CD4-positive, alpha-beta T cell treated with Interferon gamma for 1 hour (primary cell): ENCODE measurements around the gene MRPL17.
A peak's percentile ranks its signal among the peaks of the same experiment; 100 is the strongest.

ENCODE experiments used
- DNase-seq: peaks from one replicate; pipeline ENCODE4 v3.0.0-alpha.2; 2020

Gene MRPL17

GRCh38 chr11:6653656-6654055, 29.5 kb downstream of the MRPL17 start:
- DNase-seq: no peak

GRCh38 chr11:6653097-6653496, 30.0 kb downstream of the MRPL17 start:
- no peak for DNase-seq

GRCh38 chr11:6652182-6652581, 31.0 kb downstream of the MRPL17 start:
- DNase-seq: no peak

GRCh38 chr11:6650980-6651379, 32.2 kb downstream of the MRPL17 start:
- DNase-seq: no peak

- DNase-seq: no peak
Measured at GRCh38 chr11:6650104-6650503, 33.0 kb downstream of the MRPL17 start.

GRCh38 chr11:6648501-6648900, 34.6 kb downstream of the MRPL17 start:
- DNase-seq: no peak

GRCh38 chr11:6647836-6648235, 35.3 kb downstream of the MRPL17 start:
- DNase-seq: no peak

GRCh38 chr11:6646918-6647679, 36.0 kb downstream of the MRPL17 start:
- DNase-seq: peak; percentile 45

- DNase-seq: peak; percentile 14
Measured at GRCh38 chr11:6646576-6646917, 36.6 kb downstream of the MRPL17 start.

- no peak for DNase-seq
Measured at GRCh38 chr11:6646071-6646470, 37.1 kb downstream of the MRPL17 start.

- DNase-seq: no peak
Measured at GRCh38 chr11:6642957-6643356, 40.2 kb downstream of the MRPL17 start.

GRCh38 chr11:6640985-6641701, 42.0 kb downstream of the MRPL17 start:
- no peak for DNase-seq

- DNase-seq: no peak
Measured at GRCh38 chr11:6640036-6640984, 42.8 kb downstream of the MRPL17 start.

- no peak for DNase-seq
Measured at GRCh38 chr11:6638429-6638828, 44.7 kb downstream of the MRPL17 start.

- no peak for DNase-seq
Measured at GRCh38 chr11:6637871-6638270, 45.3 kb downstream of the MRPL17 start.

- no peak for DNase-seq
Measured at GRCh38 chr11:6636480-6636879, 46.7 kb downstream of the MRPL17 start.

- no peak for DNase-seq
Measured at GRCh38 chr11:6635082-6635932, 47.8 kb downstream of the MRPL17 start.

GRCh38 chr11:6634534-6634933, 48.6 kb downstream of the MRPL17 start:
- DNase-seq: no peak

- DNase-seq: no peak
Measured at GRCh38 chr11:6633422-6634408, 49.4 kb downstream of the MRPL17 start.

GRCh38 chr11:6632116-6633073, 50.7 kb downstream of the MRPL17 start:
- no peak for DNase-seq
